Endodermal cell (in vitro differentiated cells): ENCODE measurements around the gene CSNK1G2. TPM values are rescaled to one million over a fixed set of nuclear protein-coding genes. Genes with fewer than 3 reads are reported as not detected.

Experiments
- DNase-seq: peaks from one replicate; pipeline ENCODE4 v3.0.0-alpha.2; 2017
- H3K27ac ChIP-seq: 2 replicates; pipeline ENCODE4 v1.5.1; 2013; ENCODE audit warnings: mild to moderate bottlenecking, low read depth, low read length, moderate library complexity
- H3K27me3 ChIP-seq: 2 replicates; pipeline ENCODE4 v1.6.1; 2013; ENCODE audit warnings: mild to moderate bottlenecking, low read length, moderate library complexity; ENCODE audit not compliant: insufficient read depth, control insufficient read depth, poor library complexity, severe bottlenecking
- H3K36me3 ChIP-seq: 2 replicates; pipeline ENCODE4 v1.7.0; 2013; ENCODE audit warnings: mild to moderate bottlenecking, low read length, moderate library complexity; ENCODE audit not compliant: control insufficient read depth, insufficient read depth
- H3K4me1 ChIP-seq: one replicate; pipeline ENCODE4 v1.7.0; 2013; ENCODE audit warnings: low read length; ENCODE audit not compliant: control insufficient read depth, insufficient read depth
- H3K4me3 ChIP-seq: 2 replicates; pipeline ENCODE4 v1.5.1; 2013; ENCODE audit warnings: mild to moderate bottlenecking, low read length, moderate library complexity
- H3K9ac ChIP-seq: 2 replicates; pipeline ENCODE4 v1.6.1; 2013; ENCODE audit warnings: mild to moderate bottlenecking, low read length, moderate library complexity; ENCODE audit not compliant: poor library complexity, severe bottlenecking; ENCODE audit errors: extremely low read depth
- H3K9me3 ChIP-seq: 2 replicates; pipeline ENCODE4 v1.6.1; 2013; ENCODE audit warnings: mild to moderate bottlenecking, low read length, moderate library complexity; ENCODE audit not compliant: control insufficient read depth
- H3K27ac Mint-ChIP-seq: 2 replicates; pipeline ENCODE4 v1.8.0; 2020; ENCODE audit warnings: mixed read lengths
- H3K27me3 Mint-ChIP-seq: 2 replicates; pipeline ENCODE4 v1.8.0; 2021; ENCODE audit warnings: mild to moderate bottlenecking, mixed read lengths; ENCODE audit not compliant: insufficient read depth
- H3K36me3 Mint-ChIP-seq: 2 replicates; pipeline ENCODE4 v1.8.0; 2020; ENCODE audit warnings: low read depth, mixed read lengths
- H3K4me1 Mint-ChIP-seq: 2 replicates; pipeline ENCODE4 v1.8.0; 2020; ENCODE audit warnings: mixed read lengths
- H3K4me3 Mint-ChIP-seq: 2 replicates; pipeline ENCODE4 v1.8.0; 2020; ENCODE audit warnings: mild to moderate bottlenecking, moderate library complexity, mixed read lengths
- H3K9me3 Mint-ChIP-seq: 2 replicates; pipeline ENCODE4 v1.8.0; 2020; ENCODE audit warnings: mild to moderate bottlenecking, mixed read lengths
- CTCF ChIP-seq: fragments of 200-600 bp; sonication (generic); conservative IDR thresholded peaks from 2 replicates; pipeline ENCODE4 v1.5.0; 2021; ENCODE audit warnings: antibody characterized with exemption, mild to moderate bottlenecking
- WGBS, 2 experiments: methylation state at CpG; one replicate each; pipeline versions ENCODE4 v1.1.5 to v1.1.7; 2013; ENCODE audit warnings: missing lambda C conversion rate in 2 of 2, mixed read lengths in 1 of 2; ENCODE audit not compliant: insufficient coverage in 1 of 2, insufficient read length in 1 of 2; 5-methylcytosine and 5-hydroxymethylcytosine counted together
- total RNA-seq, 2 donors: library from RNA; stranded (reverse); fragmentation: NEBNext Ultra II Directional in 1 of 2; extraction: Animal tissue kit (Norgen Biotek cat#: 25700) in 1 of 2; gene quantifications; 2 replicates in 1 of 2; 3 replicates in 1 of 2; pipeline ENCODE4 v1.2.1, GENCODE V29; 2021

Gene CSNK1G2
- total RNA-seq, 2 donors from 2014 or later = 111 to 112 TPM

- Histone ChIP-seq H3K27ac (no peak overlapping the region), H3K4me1 (no peaks in the 10 kb centered on the region), H3K9ac (no peak overlapping the region), H3K4me3 (no peak overlapping the region), H3K27me3 (no peaks in the 10 kb centered on the region), H3K36me3 (peaks cover 14% of the 10 kb centered on the region), H3K9me3 (no peaks in the 10 kb centered on the region)
- H3K36me3 Mint-ChIP-seq = peaks cover 22% of the 10 kb centered on the region
- H3K27me3 Mint-ChIP-seq = no peaks in the 10 kb centered on the region
- H3K4me1 Mint-ChIP-seq = no peaks in the 10 kb centered on the region
- TF ChIP-seq CTCF = no peak
- no peak overlapping the region for H3K27ac Mint-ChIP-seq
- WGBS, 2 experiments = 95 to 96% methylated on average over 20 of the region's 20 CpGs
- no peak for DNase-seq
- no peak overlapping the region for H3K4me3 Mint-ChIP-seq
- H3K9me3 Mint-ChIP-seq = no peaks in the 10 kb centered on the region
Measured at GRCh38 chr19:1975162-1975480, 34.1 kb downstream of the CSNK1G2 start.

DNA sequence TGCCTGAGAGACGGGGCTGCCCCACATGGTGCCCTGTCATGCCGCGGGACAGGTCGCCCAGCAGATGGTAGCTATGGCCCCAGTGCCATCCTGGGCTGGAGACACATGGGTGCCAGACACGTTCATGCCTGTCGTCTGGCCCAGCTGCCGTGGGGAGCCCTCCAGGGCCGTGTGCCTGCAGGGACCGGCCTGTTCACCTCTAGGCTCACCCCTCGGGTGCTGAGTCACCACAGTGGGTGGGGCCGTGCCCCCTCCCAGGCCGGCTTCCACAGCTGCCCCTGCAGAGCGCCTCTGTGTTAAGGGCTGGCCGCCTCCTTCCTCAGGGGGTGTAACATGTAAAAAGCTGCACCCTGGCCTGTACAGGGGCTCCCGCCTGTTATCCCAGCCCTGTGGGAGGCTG is 36.1 kb downstream of the CSNK1G2 start:
- Mint-ChIP-seq H3K27me3 (no peaks in the 10 kb centered on the region), H3K9me3 (no peaks in the 10 kb centered on the region), H3K4me3 (no peak overlapping the region), H3K4me1 (no peaks in the 10 kb centered on the region), H3K36me3 (peaks cover 33% of the 10 kb centered on the region), H3K27ac (no peak overlapping the region)
- Histone ChIP-seq H3K27me3 (no peaks in the 10 kb centered on the region), H3K9me3 (no peaks in the 10 kb centered on the region), H3K4me1 (no peaks in the 10 kb centered on the region), H3K4me3 (no peak overlapping the region), H3K9ac (no peak overlapping the region), H3K27ac (no peak overlapping the region), H3K36me3 (peaks cover 9% of the 10 kb centered on the region)
- 96 to 98% methylated on average over 9 to 15 of the region's 15 CpGs for WGBS, 2 experiments
- no peak for DNase-seq
- no peak for TF ChIP-seq CTCF

DNA sequence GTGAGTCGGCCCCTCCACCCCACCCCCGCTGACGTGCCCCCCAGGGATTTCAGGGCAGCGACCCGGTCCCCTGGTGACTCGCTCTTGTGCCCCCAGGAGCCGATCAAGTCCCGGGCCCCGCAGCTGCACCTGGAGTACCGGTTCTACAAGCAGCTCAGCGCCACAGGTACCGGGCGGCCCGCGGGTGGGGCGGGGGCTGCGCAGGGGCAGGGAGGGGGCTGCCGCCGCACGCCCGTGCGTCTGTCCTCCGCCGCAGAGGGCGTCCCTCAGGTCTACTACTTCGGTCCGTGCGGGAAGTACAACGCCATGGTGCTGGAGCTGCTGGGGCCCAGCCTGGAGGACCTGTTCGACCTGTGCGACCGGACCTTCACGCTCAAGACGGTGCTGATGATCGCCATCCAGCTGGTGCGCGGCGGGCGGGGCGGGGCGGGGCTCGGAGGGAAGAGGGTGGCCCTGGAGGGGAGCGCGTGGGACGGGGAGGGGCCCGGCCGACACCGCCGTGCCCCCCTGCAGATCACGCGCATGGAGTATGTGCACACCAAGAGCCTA is 37.4 kb downstream of the CSNK1G2 start:
- Histone ChIP-seq H3K4me1 (no peaks in the 10 kb centered on the region), H3K27ac (no peak overlapping the region), H3K4me3 (no peak overlapping the region), H3K9ac (no peak overlapping the region), H3K36me3 (peaks cover 15% of the 10 kb centered on the region), H3K9me3 (no peaks in the 10 kb centered on the region), H3K27me3 (no peaks in the 10 kb centered on the region)
- no peak for DNase-seq
- no peak overlapping the region for H3K4me3 Mint-ChIP-seq
- WGBS, 2 experiments = 96 to 97% methylated on average over 26 to 51 of the region's 51 CpGs
- H3K4me1 Mint-ChIP-seq = no peaks in the 10 kb centered on the region
- no peak overlapping the region for H3K27ac Mint-ChIP-seq
- no peaks in the 10 kb centered on the region for H3K27me3 Mint-ChIP-seq
- H3K36me3 Mint-ChIP-seq = peaks cover 41% of the 10 kb centered on the region
- TF ChIP-seq CTCF = no peak
- H3K9me3 Mint-ChIP-seq = no peaks in the 10 kb centered on the region
